SK-N-SH treated with all-trans-retinoic acid at 6 μM for 48 hours (cell line): ENCODE results near the gene TEKT3.

Source experiments
- ATAC-seq: fragments of 200-7000 bp; cut with Tn5 transposase; 3 replicates; pipeline ENCODE4 v1.9.1; 2020; ENCODE audit warnings: mild to moderate bottlenecking, moderate library complexity
- ARNTL ChIP-seq: fragments of 450-650 bp; formaldehyde crosslinking; IDR thresholded peaks from 2 replicates; pipeline ENCODE4 v1.5.0; 2020; ENCODE audit warnings: low read depth, mild to moderate bottlenecking, moderate library complexity, borderline replicate concordance
- BACH2 ChIP-seq: fragments of 250-450 bp; sonication (Bioruptor Pico); IDR thresholded peaks from 2 replicates; pipeline ENCODE4 v1.9.0; 2021; ENCODE audit warnings: mild to moderate bottlenecking, borderline replicate concordance
- CSDC2 ChIP-seq: fragments of 250-450 bp; sonication (Bioruptor Pico); IDR thresholded peaks from 2 replicates; pipeline ENCODE4 v1.5.0; 2020; ENCODE audit warnings: mild to moderate bottlenecking, moderate library complexity
- ESRRG ChIP-seq: fragments of 250-450 bp; sonication (Bioruptor Pico); IDR thresholded peaks from 2 replicates; pipeline ENCODE4 v1.6.1; 2021; ENCODE audit warnings: mild to moderate bottlenecking
- GLIS3 ChIP-seq: fragments of 250-450 bp; sonication (Bioruptor Pico); IDR thresholded peaks from 2 replicates; pipeline ENCODE4 v1.5.0; 2020; ENCODE audit warnings: mild to moderate bottlenecking, moderate library complexity
- ISL1 ChIP-seq: fragments of 250-450 bp; sonication (Bioruptor Pico); IDR thresholded peaks from 2 replicates; pipeline ENCODE4 v2.1.2; 2022; ENCODE audit warnings: mild to moderate bottlenecking, moderate library complexity
- PPARA ChIP-seq: fragments of 250-450 bp; sonication (Bioruptor Pico); IDR thresholded peaks from 2 replicates; pipeline ENCODE4 v1.5.0; 2020; ENCODE audit warnings: mild to moderate bottlenecking, borderline replicate concordance
- RARB ChIP-seq: fragments of 250-450 bp; sonication (Bioruptor Pico); IDR thresholded peaks from 2 replicates; pipeline ENCODE4 v1.8.0; 2021; ENCODE audit warnings: mild to moderate bottlenecking, moderate library complexity
- SNAI2 ChIP-seq: fragments of 250-450 bp; sonication (Bioruptor Pico); IDR thresholded peaks from 2 replicates; pipeline ENCODE4 v1.5.0; 2020; ENCODE audit warnings: mild to moderate bottlenecking, moderate library complexity
- TOX ChIP-seq: fragments of 250-450 bp; sonication (Bioruptor Pico); IDR thresholded peaks from 2 replicates; pipeline ENCODE4 v1.8.0; 2021; ENCODE audit warnings: mild to moderate bottlenecking, moderate library complexity, borderline replicate concordance
- ZC3H10 ChIP-seq: fragments of 250-450 bp; sonication (Bioruptor Pico); IDR thresholded peaks from 2 replicates; pipeline ENCODE4 v1.5.1; 2021; ENCODE audit warnings: mild to moderate bottlenecking, moderate library complexity
- ZFP3 ChIP-seq: fragments of 250-450 bp; sonication (Bioruptor Pico); IDR thresholded peaks from 2 replicates; pipeline ENCODE4 v1.5.0; 2020; ENCODE audit warnings: mild to moderate bottlenecking, moderate library complexity
- ZFP30 ChIP-seq: fragments of 450-650 bp; formaldehyde crosslinking; IDR thresholded peaks from 2 replicates; pipeline ENCODE4 v1.5.0; 2022; ENCODE audit warnings: mild to moderate bottlenecking, moderate library complexity
- ZNF70 ChIP-seq: fragments of 450-650 bp; formaldehyde crosslinking; IDR thresholded peaks from 2 replicates; pipeline ENCODE4 v1.5.0; 2020; ENCODE audit warnings: mild to moderate bottlenecking, moderate library complexity
- ZNF8 ChIP-seq: fragments of 450-650 bp; formaldehyde crosslinking; IDR thresholded peaks from 2 replicates; pipeline ENCODE4 v1.5.0; 2020; ENCODE audit warnings: mild to moderate bottlenecking, moderate library complexity
- TF ChIP-seq, protein P1 (sequence below): fragments of 250-450 bp; sonication (Bioruptor Pico); IDR thresholded peaks from 2 replicates; pipeline ENCODE4 v1.8.0; 2020; ENCODE audit warnings: mild to moderate bottlenecking, moderate library complexity, borderline replicate concordance
- TF ChIP-seq, protein P2 (sequence below): fragments of 250-450 bp; sonication (Bioruptor Pico); IDR thresholded peaks from 2 replicates; pipeline ENCODE4 v1.8.0; 2021; ENCODE audit warnings: low read depth, mild to moderate bottlenecking, moderate library complexity, borderline replicate concordance
- TF ChIP-seq, protein P3 (sequence below): fragments of 250-450 bp; sonication (Bioruptor Pico); IDR thresholded peaks from 2 replicates; pipeline ENCODE4 v1.5.0; 2020; ENCODE audit warnings: mild to moderate bottlenecking, moderate library complexity
- TF ChIP-seq, protein P4 (sequence below): fragments of 250-450 bp; sonication (Bioruptor Pico); IDR thresholded peaks from 2 replicates; pipeline ENCODE4 v1.5.1; 2021; ENCODE audit warnings: mild to moderate bottlenecking, moderate library complexity

TEKT3 gene

DNA sequence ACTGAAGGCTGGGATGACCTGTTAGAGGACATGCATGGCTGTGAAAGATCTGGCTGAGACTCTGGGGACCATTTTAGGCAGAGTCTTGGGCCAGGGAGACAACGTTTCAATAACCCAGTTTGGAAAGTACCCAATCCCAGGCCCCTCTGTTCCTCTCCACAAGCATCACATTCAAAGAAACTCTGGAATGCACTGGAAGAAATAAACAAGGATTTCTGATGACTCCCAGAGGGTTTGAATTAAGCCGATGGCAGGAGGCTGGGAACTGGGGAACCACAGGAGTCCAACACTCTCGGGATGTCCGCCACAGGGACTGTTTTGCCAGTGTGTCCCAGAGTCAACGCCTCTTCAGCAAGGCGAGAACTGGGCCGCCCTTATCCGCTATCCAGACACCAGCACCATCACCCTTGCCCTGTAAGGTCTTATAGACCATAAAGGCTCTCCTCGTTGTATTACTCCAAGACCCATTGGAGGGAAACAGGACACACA lies 79.6 kb downstream of the TEKT3 start (continued):
- TF ChIP-seq, protein P1, sequence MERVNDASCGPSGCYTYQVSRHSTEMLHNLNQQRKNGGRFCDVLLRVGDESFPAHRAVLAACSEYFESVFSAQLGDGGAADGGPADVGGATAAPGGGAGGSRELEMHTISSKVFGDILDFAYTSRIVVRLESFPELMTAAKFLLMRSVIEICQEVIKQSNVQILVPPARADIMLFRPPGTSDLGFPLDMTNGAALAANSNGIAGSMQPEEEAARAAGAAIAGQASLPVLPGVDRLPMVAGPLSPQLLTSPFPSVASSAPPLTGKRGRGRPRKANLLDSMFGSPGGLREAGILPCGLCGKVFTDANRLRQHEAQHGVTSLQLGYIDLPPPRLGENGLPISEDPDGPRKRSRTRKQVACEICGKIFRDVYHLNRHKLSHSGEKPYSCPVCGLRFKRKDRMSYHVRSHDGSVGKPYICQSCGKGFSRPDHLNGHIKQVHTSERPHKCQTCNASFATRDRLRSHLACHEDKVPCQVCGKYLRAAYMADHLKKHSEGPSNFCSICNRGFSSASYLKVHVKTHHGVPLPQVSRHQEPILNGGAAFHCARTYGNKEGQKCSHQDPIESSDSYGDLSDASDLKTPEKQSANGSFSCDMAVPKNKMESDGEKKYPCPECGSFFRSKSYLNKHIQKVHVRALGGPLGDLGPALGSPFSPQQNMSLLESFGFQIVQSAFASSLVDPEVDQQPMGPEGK (CRISPR knock-in tag), result no peak

DNA sequence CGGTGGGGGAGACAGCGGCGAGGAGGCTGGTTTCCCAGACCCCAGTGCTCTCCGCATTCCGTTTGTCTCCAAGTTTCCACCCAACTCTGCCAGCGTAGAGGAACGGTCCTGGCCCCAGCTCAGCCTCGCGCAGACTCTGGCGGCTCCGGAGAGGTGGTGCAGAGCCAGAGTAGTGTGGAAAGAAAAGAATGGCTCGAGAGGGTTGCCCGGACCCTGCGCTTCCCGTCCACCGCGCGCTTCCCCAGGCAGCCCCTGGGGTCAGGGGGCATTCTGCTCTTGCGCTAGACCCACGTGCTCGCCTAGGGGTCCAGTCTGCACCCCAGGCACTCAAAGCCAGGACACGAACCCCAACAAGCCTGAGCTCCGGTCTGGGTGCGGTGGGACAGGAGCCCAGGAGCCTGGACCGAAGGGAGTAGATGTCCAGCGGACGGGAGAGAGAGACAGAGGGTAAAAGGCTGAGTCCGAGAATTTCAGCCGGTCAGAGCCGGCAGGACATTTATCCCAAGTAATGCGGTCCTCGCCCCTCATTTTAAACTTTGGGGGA lies 80.1 kb downstream of the TEKT3 start:
- TF ChIP-seq ZFP30 (CRISPR knock-in tag) (no peak), ZFP3 (no peak), GLIS3 (CRISPR knock-in tag) (no peak), CSDC2 (no peak), ZC3H10 (CRISPR knock-in tag) (no peak), BACH2 (CRISPR knock-in tag) (no peak), ARNTL (no peak), ZNF70 (CRISPR knock-in tag) (no peak), ESRRG (CRISPR knock-in tag) (no peak), RARB (no peak), TOX (CRISPR knock-in tag) (no peak)
- TF ChIP-seq, protein P2, sequence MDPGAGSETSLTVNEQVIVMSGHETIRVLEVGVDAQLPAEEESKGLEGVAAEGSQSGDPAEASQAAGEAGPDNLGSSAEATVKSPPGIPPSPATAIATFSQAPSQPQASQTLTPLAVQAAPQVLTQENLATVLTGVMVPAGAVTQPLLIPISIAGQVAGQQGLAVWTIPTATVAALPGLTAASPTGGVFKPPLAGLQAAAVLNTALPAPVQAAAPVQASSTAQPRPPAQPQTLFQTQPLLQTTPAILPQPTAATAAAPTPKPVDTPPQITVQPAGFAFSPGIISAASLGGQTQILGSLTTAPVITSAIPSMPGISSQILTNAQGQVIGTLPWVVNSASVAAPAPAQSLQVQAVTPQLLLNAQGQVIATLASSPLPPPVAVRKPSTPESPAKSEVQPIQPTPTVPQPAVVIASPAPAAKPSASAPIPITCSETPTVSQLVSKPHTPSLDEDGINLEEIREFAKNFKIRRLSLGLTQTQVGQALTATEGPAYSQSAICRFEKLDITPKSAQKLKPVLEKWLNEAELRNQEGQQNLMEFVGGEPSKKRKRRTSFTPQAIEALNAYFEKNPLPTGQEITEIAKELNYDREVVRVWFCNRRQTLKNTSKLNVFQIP, result no peak
- TF ChIP-seq, protein P3, sequence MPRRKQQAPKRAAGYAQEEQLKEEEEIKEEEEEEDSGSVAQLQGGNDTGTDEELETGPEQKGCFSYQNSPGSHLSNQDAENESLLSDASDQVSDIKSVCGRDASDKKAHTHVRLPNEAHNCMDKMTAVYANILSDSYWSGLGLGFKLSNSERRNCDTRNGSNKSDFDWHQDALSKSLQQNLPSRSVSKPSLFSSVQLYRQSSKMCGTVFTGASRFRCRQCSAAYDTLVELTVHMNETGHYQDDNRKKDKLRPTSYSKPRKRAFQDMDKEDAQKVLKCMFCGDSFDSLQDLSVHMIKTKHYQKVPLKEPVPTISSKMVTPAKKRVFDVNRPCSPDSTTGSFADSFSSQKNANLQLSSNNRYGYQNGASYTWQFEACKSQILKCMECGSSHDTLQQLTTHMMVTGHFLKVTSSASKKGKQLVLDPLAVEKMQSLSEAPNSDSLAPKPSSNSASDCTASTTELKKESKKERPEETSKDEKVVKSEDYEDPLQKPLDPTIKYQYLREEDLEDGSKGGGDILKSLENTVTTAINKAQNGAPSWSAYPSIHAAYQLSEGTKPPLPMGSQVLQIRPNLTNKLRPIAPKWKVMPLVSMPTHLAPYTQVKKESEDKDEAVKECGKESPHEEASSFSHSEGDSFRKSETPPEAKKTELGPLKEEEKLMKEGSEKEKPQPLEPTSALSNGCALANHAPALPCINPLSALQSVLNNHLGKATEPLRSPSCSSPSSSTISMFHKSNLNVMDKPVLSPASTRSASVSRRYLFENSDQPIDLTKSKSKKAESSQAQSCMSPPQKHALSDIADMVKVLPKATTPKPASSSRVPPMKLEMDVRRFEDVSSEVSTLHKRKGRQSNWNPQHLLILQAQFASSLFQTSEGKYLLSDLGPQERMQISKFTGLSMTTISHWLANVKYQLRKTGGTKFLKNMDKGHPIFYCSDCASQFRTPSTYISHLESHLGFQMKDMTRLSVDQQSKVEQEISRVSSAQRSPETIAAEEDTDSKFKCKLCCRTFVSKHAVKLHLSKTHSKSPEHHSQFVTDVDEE (CRISPR knock-in tag), result no peak
- TF ChIP-seq, protein P4, sequence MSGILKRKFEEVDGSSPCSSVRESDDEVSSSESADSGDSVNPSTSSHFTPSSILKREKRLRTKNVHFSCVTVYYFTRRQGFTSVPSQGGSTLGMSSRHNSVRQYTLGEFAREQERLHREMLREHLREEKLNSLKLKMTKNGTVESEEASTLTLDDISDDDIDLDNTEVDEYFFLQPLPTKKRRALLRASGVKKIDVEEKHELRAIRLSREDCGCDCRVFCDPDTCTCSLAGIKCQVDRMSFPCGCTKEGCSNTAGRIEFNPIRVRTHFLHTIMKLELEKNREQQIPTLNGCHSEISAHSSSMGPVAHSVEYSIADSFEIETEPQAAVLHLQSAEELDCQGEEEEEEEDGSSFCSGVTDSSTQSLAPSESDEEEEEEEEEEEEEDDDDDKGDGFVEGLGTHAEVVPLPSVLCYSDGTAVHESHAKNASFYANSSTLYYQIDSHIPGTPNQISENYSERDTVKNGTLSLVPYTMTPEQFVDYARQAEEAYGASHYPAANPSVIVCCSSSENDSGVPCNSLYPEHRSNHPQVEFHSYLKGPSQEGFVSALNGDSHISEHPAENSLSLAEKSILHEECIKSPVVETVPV (CRISPR knock-in tag), result no peak
- ATAC-seq, result peak; percentile 66

DNA sequence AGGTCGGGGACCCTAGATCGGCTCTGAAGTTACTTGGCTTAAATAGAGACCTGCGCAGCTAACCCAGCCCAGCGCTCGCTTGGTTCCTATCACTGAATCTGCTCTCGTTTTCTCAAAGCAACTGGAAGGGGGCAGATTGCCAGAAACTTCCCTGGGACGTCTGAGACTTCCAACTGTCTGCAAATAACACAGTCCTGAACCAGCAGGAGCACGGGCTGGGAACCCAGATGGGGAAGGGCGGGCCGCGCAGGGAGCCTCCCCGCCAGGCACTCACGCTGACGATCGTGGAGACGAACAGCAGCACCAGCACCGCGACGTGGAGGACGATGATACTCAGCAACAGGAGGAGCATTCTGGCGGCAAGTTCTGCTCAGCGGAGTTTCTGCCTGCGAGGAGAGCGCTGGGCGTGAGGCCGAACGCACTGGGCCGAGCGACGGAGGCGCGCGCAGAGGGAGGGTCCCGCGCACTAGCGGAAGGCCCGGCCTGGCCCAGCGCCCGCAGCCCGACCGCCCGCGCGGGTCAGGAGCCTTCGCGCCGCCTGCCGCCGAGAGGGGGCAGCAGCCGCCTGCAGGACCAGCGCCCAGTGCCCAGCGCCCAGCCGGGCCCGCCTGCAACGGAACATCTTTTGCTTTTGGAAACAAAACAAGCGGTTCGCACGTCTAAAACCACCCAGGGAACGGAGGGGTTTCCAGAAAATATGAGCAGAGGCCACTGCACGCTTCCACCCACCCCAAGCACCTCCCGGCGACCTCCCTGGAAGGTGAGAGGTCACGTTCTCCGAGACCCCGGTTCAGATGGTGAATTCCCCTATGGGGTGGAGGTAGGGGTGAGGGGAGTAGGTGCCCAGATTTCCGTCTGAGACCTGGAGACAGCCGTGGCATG lies 80.8 kb downstream of the TEKT3 start:
- TF ChIP-seq ISL1 (CRISPR knock-in tag) (no peak), ZFP3 (0 out of 2 replicates have a peak, but pooled peaks have one; percentile 12)
- TF ChIP-seq, all 23 proteins: peak for 1
- peak; percentile 66 for ATAC-seq

DNA sequence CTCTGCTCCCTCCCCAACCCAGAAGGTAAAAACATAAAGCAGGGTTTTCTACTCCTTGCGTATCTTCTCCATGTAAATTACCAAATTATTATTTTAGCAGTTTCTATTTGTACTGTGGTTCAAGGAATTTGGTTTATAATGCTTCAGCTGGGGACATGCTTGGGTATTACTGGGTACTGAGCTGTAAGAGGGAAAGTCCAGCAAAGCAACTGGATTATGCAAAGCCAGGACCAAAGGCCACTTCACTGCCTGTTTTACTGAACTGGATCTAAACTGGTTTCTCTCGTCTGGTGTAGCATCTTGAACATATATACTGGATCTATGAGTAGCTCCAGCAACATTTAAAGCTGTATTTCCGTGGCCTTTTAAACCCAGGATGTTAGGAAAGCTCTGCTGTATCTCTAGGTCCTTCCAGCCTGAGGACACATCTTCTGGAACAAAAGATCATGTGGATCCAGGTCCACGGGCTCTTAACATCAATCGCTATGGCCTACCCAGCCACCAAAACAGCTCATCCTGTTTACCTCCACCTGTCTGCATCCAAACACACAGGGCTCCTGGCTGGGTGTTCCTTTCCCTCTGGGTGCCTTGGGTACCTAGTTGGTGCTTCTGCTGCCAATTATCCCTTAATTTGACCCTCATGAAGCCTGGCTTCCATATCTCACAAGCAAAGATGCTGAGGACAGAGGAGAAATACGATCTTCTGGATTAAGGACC lies 83.4 kb downstream of the TEKT3 start:
- ATAC-seq, result no peak
- TF ChIP-seq SNAI2 (no peak), ZC3H10 (CRISPR knock-in tag) (no peak), PPARA (CRISPR knock-in tag) (no peak), ZNF70 (CRISPR knock-in tag) (no peak), ZNF8 (CRISPR knock-in tag) (no peak)
